Esophagus muscularis mucosa (tissue), 4 donors: ENCODE data around the gene KCNIP3.

ENCODE experiments used
- CTCF ChIP-seq, 3 experiments: fragments of 200-600 bp in 2 of 3; fragments of 450-650 bp in 1 of 3; sonication (generic) in 2 of 3; IDR thresholded peaks; one replicate each; pipeline ENCODE4 v1.5.1; 2017 to 2019; ENCODE audit warnings: antibody characterized with exemption in 3 of 3, mild to moderate bottlenecking in 2 of 3, moderate library complexity in 1 of 3
- EP300 ChIP-seq: sonication (generic); formaldehyde crosslinking; IDR thresholded peaks from one replicate; pipeline ENCODE4 v1.6.1; 2017; ENCODE audit warnings: antibody characterized with exemption
- POLR2A ChIP-seq: fragments of 450-650 bp; IDR thresholded peaks from one replicate; pipeline ENCODE4 v1.6.1; 2017; ENCODE audit warnings: antibody characterized with exemption, moderate library complexity, mild to moderate bottlenecking, low read depth
- POLR2AphosphoS5 ChIP-seq, 2 donors: sonication (generic); formaldehyde crosslinking; IDR thresholded peaks; one replicate each; pipeline ENCODE4 v1.6.1; 2017; ENCODE audit warnings: antibody characterized with exemption in 2 of 2

GRCh38 chr2:95307878-95308277 is 10.7 kb downstream of the KCNIP3 start:
- TF ChIP-seq EP300, result no peak
- TF ChIP-seq CTCF (IDR thresholded peaks at IDR 0.05), result no peak
- no peak for TF ChIP-seq POLR2A
- TF ChIP-seq POLR2AphosphoS5 (IDR thresholded peaks at IDR 0.05), result no peak
